ENCODE results near the gene KLHL3.

Gene KLHL3

GRCh38 chr5:137666901-137667300 lies 69.0 kb downstream of the KLHL3 start:
- Histone ChIP-seq H3K9me3 (ENCODE audit: severe bottlenecking) (no peaks in the 10 kb centered on the region), H3K27ac (ENCODE audit: poor library complexity, severe bottlenecking) (no peak overlapping the region), H3K36me3 (ENCODE audit: low read depth) (no peaks in the 10 kb centered on the region), H3K4me1 (ENCODE audit: insufficient read depth, poor library complexity, severe bottlenecking) (no peaks in the 10 kb centered on the region), H3K4me3 (ENCODE audit: severe bottlenecking) (no peak overlapping the region), H3K27me3 (ENCODE audit: insufficient read depth, poor library complexity, severe bottlenecking) (no peaks in the 10 kb centered on the region)
- ATAC-seq (ENCODE audit: low read depth) (no peak), DNase-seq (ENCODE audit: low spot score) (no peak)
- TF ChIP-seq, protein P1, sequence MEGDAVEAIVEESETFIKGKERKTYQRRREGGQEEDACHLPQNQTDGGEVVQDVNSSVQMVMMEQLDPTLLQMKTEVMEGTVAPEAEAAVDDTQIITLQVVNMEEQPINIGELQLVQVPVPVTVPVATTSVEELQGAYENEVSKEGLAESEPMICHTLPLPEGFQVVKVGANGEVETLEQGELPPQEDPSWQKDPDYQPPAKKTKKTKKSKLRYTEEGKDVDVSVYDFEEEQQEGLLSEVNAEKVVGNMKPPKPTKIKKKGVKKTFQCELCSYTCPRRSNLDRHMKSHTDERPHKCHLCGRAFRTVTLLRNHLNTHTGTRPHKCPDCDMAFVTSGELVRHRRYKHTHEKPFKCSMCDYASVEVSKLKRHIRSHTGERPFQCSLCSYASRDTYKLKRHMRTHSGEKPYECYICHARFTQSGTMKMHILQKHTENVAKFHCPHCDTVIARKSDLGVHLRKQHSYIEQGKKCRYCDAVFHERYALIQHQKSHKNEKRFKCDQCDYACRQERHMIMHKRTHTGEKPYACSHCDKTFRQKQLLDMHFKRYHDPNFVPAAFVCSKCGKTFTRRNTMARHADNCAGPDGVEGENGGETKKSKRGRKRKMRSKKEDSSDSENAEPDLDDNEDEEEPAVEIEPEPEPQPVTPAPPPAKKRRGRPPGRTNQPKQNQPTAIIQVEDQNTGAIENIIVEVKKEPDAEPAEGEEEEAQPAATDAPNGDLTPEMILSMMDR (IDR thresholded peaks at IDR 0.05; ENCODE audit: poor library complexity, severe bottlenecking), result no peak

DNA sequence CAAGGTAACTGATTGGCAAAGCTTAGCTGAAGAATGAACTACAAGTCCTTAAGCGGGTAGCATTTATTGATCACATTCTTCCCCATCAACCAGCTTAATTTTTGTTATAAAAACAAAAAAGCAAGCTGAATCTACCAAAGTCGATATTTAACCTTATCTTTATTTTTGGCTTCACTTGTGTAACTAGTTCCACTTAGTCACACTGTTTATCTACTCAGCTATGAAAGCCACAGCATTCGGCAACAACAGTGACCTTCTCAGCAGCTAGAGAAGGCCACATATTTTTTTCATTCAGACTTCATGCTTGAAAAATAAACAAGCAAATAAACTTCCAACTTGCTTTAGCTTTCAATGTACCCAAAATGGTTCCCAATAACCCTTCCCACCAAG lies 69.4 kb downstream of the KLHL3 start:
- Histone ChIP-seq H3K36me3 (ENCODE audit: low read depth) (no peaks in the 10 kb centered on the region), H3K9me3 (ENCODE audit: severe bottlenecking) (no peaks in the 10 kb centered on the region), H3K27ac (ENCODE audit: poor library complexity, severe bottlenecking) (no peak overlapping the region), H3K4me1 (ENCODE audit: insufficient read depth, poor library complexity, severe bottlenecking) (no peaks in the 10 kb centered on the region), H3K4me3 (ENCODE audit: severe bottlenecking) (no peak overlapping the region), H3K27me3 (ENCODE audit: insufficient read depth, poor library complexity, severe bottlenecking) (no peaks in the 10 kb centered on the region)
- no peak for DNase-seq (ENCODE audit: low spot score)
- no peak for ATAC-seq (ENCODE audit: low read depth)
- TF ChIP-seq, protein P1 (IDR thresholded peaks at IDR 0.05; ENCODE audit: poor library complexity, severe bottlenecking), result no peak

DNA sequence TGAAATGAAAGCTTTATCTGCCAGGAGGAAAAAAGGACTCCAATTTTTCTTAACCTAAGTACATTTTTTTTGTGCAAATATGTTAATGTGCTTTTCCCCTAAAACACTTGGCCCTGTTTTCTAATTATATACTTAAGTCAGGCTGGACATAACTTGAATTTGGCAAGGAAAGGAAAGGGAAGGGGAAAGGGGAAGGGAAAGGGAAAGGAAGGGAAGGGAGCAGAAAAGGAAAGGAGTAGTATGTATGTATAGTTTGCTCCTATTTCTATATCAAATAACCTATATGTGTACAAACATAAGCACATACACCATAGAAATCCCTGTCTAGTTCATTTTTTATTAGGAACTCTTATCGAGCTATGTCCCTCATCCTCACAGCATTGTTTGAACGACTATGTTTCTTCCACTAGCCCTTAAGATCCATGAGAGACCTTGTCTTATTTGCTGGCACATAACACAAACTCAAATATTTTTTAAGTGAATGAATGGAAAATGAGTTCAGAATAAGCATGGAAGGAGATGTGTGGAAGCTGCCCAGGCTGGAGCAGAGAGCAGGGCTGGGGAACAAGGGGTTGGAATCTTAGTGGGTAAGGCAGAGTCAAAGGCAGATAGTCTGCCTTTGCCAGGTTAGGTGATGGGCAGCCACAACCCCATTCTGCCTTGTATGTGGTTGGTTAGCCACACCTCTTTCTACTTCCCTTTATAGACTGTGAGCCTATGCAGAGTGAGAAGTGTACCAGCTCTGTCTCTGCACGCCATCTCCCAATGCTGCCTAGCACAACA lies 70.0 kb downstream of the KLHL3 start:
- H3K27ac ChIP-seq (ENCODE audit: poor library complexity, severe bottlenecking), result no peak overlapping the region
- no peaks in the 10 kb centered on the region for H3K9me3 ChIP-seq (ENCODE audit: severe bottlenecking)
- no peak overlapping the region for H3K4me3 ChIP-seq (ENCODE audit: severe bottlenecking)
- no peaks in the 10 kb centered on the region for H3K36me3 ChIP-seq (ENCODE audit: low read depth)
- DNase-seq (ENCODE audit: low spot score), result no peak
- H3K4me1 ChIP-seq (ENCODE audit: insufficient read depth, poor library complexity, severe bottlenecking), result no peaks in the 10 kb centered on the region
- TF ChIP-seq, protein P1 (IDR thresholded peaks at IDR 0.05; ENCODE audit: poor library complexity, severe bottlenecking), result no peak
- H3K27me3 ChIP-seq (ENCODE audit: insufficient read depth, poor library complexity, severe bottlenecking), result no peaks in the 10 kb centered on the region
- no peak; the same call in 2 of the 3 replicates for ATAC-seq (ENCODE audit: low read depth)

- TF ChIP-seq, protein P1 (IDR thresholded peaks at IDR 0.05; ENCODE audit: poor library complexity, severe bottlenecking), result peak; percentile 94
These were observed 75.5 kb downstream of the KLHL3 start for GRCh38 chr5:137660349-137660817.

DNA sequence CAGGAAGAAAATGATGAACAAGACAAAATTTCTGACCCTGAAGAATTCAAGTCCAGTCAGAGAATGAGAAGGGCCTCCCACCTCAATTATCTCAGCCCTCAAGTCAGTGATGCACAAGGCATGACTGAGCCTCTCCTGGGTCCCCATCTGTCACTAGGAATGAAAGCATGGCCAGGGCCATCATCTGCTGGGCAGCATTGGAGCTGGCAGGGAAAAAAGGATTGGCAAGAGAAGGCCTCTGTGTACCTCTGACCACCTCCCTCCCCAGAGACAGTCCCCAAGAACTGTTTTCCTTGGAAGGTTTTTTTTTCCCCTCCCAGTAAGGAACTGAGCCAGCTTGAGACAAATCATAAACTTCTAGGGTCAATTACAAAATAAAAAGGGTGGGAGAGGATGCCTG lies 76.7 kb downstream of the KLHL3 start:
- Histone ChIP-seq H3K9me3 (ENCODE audit: severe bottlenecking) (no peaks in the 10 kb centered on the region), H3K36me3 (ENCODE audit: low read depth) (no peaks in the 10 kb centered on the region), H3K4me3 (ENCODE audit: severe bottlenecking) (no peak overlapping the region), H3K27me3 (ENCODE audit: insufficient read depth, poor library complexity, severe bottlenecking) (no peaks in the 10 kb centered on the region), H3K27ac (ENCODE audit: poor library complexity, severe bottlenecking) (no peak overlapping the region), H3K4me1 (ENCODE audit: insufficient read depth, poor library complexity, severe bottlenecking) (no peaks in the 10 kb centered on the region)
- ATAC-seq (ENCODE audit: low read depth), result no peak
- DNase-seq (ENCODE audit: low spot score), result no peak
- TF ChIP-seq, protein P1 (IDR thresholded peaks at IDR 0.05; ENCODE audit: poor library complexity, severe bottlenecking), result no peak

More at GRCh38 chr5:137660349-137660817, 75.5 kb downstream of the KLHL3 start:
- Histone ChIP-seq H3K36me3 (ENCODE audit: low read depth) (no peaks in the 10 kb centered on the region), H3K4me1 (ENCODE audit: insufficient read depth, poor library complexity, severe bottlenecking) (no peaks in the 10 kb centered on the region), H3K27me3 (ENCODE audit: insufficient read depth, poor library complexity, severe bottlenecking) (no peaks in the 10 kb centered on the region), H3K27ac (ENCODE audit: poor library complexity, severe bottlenecking) (no peak overlapping the region), H3K9me3 (ENCODE audit: severe bottlenecking) (no peaks in the 10 kb centered on the region), H3K4me3 (ENCODE audit: severe bottlenecking) (no peak overlapping the region)
- ATAC-seq (ENCODE audit: low read depth) (peak; percentile 94), DNase-seq (ENCODE audit: low spot score) (no peak)
